ENCODE data around the gene TNFRSF14. TPM values are rescaled to one million over a fixed set of nuclear protein-coding genes. Genes with fewer than 3 reads are reported as not detected.

The TNFRSF14 gene
- polyA plus RNA-seq, 4 donors = 164 to 398 (median 326) TPM

DNA sequence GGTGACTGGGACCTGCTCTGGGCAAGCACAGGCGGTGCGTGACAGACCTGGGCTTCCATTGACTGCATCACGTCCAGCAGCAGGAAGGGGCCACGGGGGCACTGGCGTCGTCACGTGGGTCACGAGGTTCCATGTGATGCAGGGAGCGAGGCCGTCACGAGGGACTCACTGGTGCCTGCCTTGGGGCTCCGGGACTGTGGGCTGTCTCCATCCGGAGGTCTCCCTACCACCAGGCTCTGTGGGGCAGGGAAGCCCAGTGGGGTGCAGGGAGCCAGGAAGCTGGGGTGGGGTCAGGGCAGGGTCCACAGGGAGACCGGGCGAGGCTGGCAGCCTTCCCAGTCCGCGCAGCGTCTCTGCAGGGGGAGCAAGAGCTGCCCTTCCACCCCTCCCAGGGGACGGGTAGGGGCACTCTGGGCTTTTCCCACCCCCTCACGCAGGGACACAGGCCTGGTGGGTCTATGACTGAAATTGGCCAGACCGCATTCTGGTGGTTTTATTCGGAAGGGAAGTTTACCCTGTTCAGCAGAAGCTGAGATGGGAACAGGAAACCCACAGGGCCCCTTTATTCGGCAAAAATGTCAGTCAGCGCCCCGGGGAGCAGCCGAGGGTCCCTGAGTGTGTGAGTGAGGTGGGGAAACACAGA is 416 bp upstream of the TNFRSF14 start:
- Histone ChIP-seq H3K4me3 (ENCODE audit: low read depth in 1 of 3, low read length in 3 of 3) (peak overlapping the region; percentile 74 to 92 (median 90)), H3K27ac (ENCODE audit: low read depth in 1 of 3, low read length in 2 of 3) (peak overlapping the region; percentile 96 to 99 (median 98)), H3K4me1 (ENCODE audit: control insufficient read depth in 3 of 3, insufficient read depth in 2 of 3, low read depth in 1 of 3, low read length in 2 of 3) (peaks cover 0 to 53% (median 5%) of the 10 kb centered on the region in 3 donors), H3K36me3 (ENCODE audit: control insufficient read depth in 3 of 3, insufficient read depth in 2 of 3, low read depth in 1 of 3, low read length in 3 of 3) (peaks cover 0 to 68% (median 5%) of the 10 kb centered on the region in 3 donors), H3K27me3 (ENCODE audit: control insufficient read depth in 3 of 3, insufficient read depth in 3 of 3, low read length in 3 of 3) (no peaks in the 10 kb centered on the region), H3K9me3 (ENCODE audit: control insufficient read depth in 2 of 2, insufficient read depth in 1 of 2, low read depth in 1 of 2, low read length in 1 of 2) (no peaks in the 10 kb centered on the region)
- 0 to 3% (median 1%) methylated on average over 21 to 26 of the region's 26 CpGs for WGBS, 3 donors
- no peak for FAIRE-seq
- DNase-seq = peak; percentile 90 to 95

DNA sequence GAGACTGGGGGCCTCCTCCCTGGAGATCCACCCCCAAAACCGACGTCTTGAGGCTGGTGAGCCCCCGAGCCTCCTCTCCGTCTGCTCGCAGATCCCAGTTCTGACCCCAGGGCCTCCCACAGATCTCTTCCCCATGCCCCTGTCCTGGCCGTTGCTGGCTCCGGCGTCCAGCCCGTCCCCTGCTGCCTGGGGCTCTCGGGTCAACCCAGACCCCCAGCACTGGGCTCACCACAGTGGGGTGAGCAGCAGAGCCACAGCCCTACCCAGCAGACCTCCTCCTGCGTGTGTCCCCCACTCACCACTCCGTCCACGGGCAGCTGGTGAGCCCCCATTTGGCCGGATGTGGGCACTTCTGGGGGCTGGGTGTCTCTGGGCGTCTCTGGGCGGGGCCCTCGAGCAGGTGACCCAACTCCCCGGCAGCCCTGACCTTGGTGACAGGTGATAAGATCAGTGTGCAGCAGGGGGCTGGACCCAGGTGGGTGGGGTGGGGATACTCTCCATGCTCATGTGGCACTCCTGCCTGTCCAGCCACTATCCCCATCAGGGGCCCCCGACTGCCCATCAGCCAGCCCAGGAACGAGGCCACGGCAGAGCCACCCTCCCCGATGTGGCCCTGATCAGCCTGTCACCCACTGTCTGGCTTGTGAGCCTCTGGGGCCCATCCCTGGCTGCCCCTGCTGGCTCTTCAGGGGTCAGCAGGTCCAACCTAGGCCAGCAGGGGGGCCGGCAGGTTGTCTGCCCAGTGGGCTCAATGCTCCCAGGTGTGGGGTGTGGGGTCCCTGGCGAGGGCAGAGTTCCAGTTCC is 709 bp downstream of the TNFRSF14 start:
- Histone ChIP-seq H3K27me3 (ENCODE audit: control insufficient read depth in 3 of 3, insufficient read depth in 3 of 3, low read length in 3 of 3) (no peaks in the 10 kb centered on the region), H3K9me3 (ENCODE audit: control insufficient read depth in 2 of 2, insufficient read depth in 1 of 2, low read depth in 1 of 2, low read length in 1 of 2) (no peaks in the 10 kb centered on the region), H3K4me1 (ENCODE audit: control insufficient read depth in 3 of 3, insufficient read depth in 2 of 3, low read depth in 1 of 3, low read length in 2 of 3) (peaks cover 0 to 64% (median 5%) of the 10 kb centered on the region in 3 donors), H3K4me3 (ENCODE audit: low read depth in 1 of 3, low read length in 3 of 3) (peak overlapping the region; percentile 74 to 92 (median 90)), H3K36me3 (ENCODE audit: control insufficient read depth in 3 of 3, insufficient read depth in 2 of 3, low read depth in 1 of 3, low read length in 3 of 3) (peaks cover 0 to 72% (median 12%) of the 10 kb centered on the region in 3 donors), H3K27ac (ENCODE audit: low read depth in 1 of 3, low read length in 2 of 3) (peak overlapping the region; percentile 96 to 99 (median 98))
- 1 to 9% (median 5%) methylated on average over 23 to 24 of the region's 24 CpGs for WGBS, 3 donors
- DNase-seq = peak; percentile 87 to 93
- no peak for FAIRE-seq

DNA sequence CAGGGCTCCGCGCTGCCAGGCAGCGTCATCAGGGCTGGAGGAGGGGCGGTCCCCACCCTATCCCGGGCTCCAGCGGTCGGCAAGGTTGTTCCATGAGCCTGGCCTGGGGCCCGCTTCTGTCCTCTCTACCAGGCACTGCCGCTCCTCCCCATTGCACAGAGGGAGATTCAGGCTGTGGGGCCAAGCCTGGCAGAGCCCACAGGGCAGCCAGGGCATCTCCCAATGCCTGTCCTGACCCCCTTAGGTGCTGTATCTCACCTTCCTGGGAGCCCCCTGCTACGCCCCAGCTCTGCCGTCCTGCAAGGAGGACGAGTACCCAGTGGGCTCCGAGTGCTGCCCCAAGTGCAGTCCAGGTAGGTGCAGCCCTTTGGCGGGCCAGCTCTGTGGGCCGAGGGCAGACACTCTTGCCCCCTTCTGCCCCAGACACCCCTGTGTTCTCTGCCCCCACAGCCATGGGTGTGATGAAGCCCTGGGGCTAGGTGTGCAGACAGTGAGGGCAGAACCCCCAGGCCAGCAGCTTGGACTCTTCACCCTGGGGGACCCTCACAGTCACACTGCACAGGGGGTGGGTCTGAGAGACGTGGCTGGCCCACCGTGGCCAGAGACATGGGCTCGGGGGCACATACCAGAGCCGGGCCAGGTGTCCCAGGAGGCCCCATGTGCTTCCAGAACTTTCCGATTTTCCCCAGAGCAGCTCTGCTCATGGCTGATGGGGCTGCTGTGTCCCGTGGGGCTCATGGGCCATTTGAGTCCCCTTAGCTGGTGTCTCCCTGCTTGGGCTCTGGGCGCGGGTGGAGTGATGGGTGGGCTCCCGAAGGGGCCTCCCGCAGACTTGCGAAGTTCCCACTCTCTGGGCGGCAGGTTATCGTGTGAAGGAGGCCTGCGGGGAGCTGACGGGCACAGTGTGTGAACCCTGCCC is 1.6 kb downstream of the TNFRSF14 start:
- 51 to 74% (median 65%) methylated on average over 28 to 30 of the region's 30 CpGs for WGBS, 3 donors
- peaks cover 0 to 76% (median 12%) of the 10 kb centered on the region in 3 donors for H3K36me3 ChIP-seq (ENCODE audit: control insufficient read depth in 3 of 3, insufficient read depth in 2 of 3, low read depth in 1 of 3, low read length in 3 of 3)

DNA sequence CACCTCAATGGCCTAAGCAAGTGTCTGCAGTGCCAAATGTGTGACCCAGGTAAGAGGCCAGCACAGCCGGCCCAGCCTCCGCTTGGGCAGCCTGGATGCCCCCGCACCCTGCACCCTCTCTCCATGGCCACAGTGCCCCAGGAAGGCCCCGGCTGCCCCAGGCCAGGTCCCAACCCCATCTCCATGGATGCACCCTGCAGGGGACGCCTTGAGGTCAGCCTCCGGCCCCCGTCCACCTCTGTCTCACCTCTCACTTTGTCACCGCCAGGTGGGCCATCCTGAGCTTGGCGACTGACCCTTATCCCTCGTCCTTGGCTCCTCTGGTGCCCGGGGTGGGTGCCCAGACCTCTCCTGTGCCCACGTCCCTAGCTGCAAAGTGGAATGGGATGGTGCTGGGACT is 2.2 kb downstream of the TNFRSF14 start:
- DNase-seq (no peak), FAIRE-seq (no peak)
- H3K4me3 ChIP-seq (ENCODE audit: low read depth in 1 of 3, low read length in 3 of 3) = peak overlapping the region in 2 of 3 donors; percentile 90 to 92
- peaks cover 0 to 80% (median 5%) of the 10 kb centered on the region in 3 donors for H3K4me1 ChIP-seq (ENCODE audit: control insufficient read depth in 3 of 3, insufficient read depth in 2 of 3, low read depth in 1 of 3, low read length in 2 of 3)
- peaks cover 5 to 83% (median 15%) of the 10 kb centered on the region in 3 donors for H3K36me3 ChIP-seq (ENCODE audit: control insufficient read depth in 3 of 3, insufficient read depth in 2 of 3, low read depth in 1 of 3, low read length in 3 of 3)
- H3K27ac ChIP-seq (ENCODE audit: low read depth in 1 of 3, low read length in 2 of 3) = peak overlapping the region in 1 of 3 donors; percentile 99
- 94% methylated on average over 11 to 12 of the region's 12 CpGs for WGBS, 3 donors
- H3K9me3 ChIP-seq (ENCODE audit: control insufficient read depth in 2 of 2, insufficient read depth in 1 of 2, low read depth in 1 of 2, low read length in 1 of 2) = no peaks in the 10 kb centered on the region
- H3K27me3 ChIP-seq (ENCODE audit: control insufficient read depth in 3 of 3, insufficient read depth in 3 of 3, low read length in 3 of 3) = no peaks in the 10 kb centered on the region

More for the DNA sequence above, 1.6 kb downstream of the TNFRSF14 start:
- H3K9me3 ChIP-seq (ENCODE audit: control insufficient read depth in 2 of 2, insufficient read depth in 1 of 2, low read depth in 1 of 2, low read length in 1 of 2) = no peaks in the 10 kb centered on the region
- H3K27me3 ChIP-seq (ENCODE audit: control insufficient read depth in 3 of 3, insufficient read depth in 3 of 3, low read length in 3 of 3) = no peaks in the 10 kb centered on the region
- H3K4me1 ChIP-seq (ENCODE audit: control insufficient read depth in 3 of 3, insufficient read depth in 2 of 3, low read depth in 1 of 3, low read length in 2 of 3) = peaks cover 0 to 73% (median 5%) of the 10 kb centered on the region in 3 donors
- FAIRE-seq = no peak
- H3K4me3 ChIP-seq (ENCODE audit: low read depth in 1 of 3, low read length in 3 of 3) = peak overlapping the region; percentile 74 to 92 (median 90)
- peak overlapping the region; percentile 96 to 99 (median 98) for H3K27ac ChIP-seq (ENCODE audit: low read depth in 1 of 3, low read length in 2 of 3)
- peak in 1 of 2 donors; percentile 87 for DNase-seq

DNA sequence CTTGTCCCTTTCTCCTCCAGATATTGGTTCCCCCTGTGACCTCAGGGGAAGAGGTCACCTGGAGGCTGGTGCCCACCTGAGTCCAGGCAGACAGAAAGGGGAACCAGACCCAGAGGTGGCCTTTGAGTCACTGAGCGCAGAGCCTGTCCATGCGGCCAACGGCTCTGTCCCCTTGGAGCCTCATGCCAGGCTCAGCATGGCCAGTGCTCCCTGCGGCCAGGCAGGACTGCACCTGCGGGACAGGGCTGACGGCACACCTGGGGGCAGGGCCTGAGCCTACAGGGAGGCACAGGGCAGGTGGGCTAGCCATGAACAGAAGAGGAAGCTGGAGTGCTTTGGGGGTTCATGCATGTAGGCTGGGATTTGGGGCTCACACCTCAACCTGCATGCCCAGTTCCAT is 2.7 kb downstream of the TNFRSF14 start:
- Histone ChIP-seq H3K36me3 (ENCODE audit: control insufficient read depth in 3 of 3, insufficient read depth in 2 of 3, low read depth in 1 of 3, low read length in 3 of 3) (peaks cover 8 to 84% (median 16%) of the 10 kb centered on the region in 3 donors), H3K4me3 (ENCODE audit: low read depth in 1 of 3, low read length in 3 of 3) (peak overlapping the region in 1 of 3 donors; percentile 92), H3K27ac (ENCODE audit: low read depth in 1 of 3, low read length in 2 of 3) (peak overlapping the region in 1 of 3 donors; percentile 99), H3K27me3 (ENCODE audit: control insufficient read depth in 3 of 3, insufficient read depth in 3 of 3, low read length in 3 of 3) (no peaks in the 10 kb centered on the region), H3K4me1 (ENCODE audit: control insufficient read depth in 3 of 3, insufficient read depth in 2 of 3, low read depth in 1 of 3, low read length in 2 of 3) (peaks cover 0 to 83% (median 5%) of the 10 kb centered on the region in 3 donors), H3K9me3 (ENCODE audit: control insufficient read depth in 2 of 2, insufficient read depth in 1 of 2, low read depth in 1 of 2, low read length in 1 of 2) (no peaks in the 10 kb centered on the region)
- DNase-seq (no peak), FAIRE-seq (no peak)
- 92 to 98% (median 92%) methylated on average over 6 of the region's 6 CpGs for WGBS, 3 donors

DNA sequence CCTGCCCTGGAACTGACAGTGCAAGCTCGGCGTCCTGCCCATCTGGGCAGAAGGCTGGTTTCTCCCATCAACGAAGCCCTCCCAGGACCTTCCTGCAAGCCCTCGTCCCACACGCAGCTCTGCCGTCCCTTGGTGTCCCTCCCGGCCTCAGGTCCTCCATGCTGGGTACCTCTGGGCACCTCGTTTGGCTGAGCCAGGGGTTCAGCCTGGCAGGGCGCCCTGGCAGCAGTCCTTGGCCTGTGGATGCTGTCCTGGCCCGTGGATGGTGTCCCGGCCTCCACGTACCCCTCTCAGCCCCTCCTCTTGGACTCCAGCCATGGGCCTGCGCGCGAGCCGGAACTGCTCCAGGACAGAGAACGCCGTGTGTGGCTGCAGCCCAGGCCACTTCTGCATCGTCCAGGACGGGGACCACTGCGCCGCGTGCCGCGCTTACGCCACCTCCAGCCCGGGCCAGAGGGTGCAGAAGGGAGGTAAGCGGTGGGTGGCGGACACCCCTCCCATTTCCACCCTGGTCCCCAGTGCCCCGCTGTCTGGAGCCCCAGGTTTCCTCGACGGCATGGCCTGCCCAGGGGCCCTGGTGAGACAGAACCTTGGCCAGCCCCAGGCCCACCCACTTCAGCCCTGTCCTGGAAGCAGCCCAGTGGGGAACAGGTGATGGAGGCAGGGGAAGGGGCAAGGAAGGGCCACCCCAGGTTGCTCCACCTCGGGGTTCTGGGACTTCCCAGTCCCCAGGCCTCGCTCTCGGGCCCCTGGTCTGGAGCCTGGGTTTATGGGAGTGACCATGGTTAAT is 3.5 kb downstream of the TNFRSF14 start:
- Histone ChIP-seq H3K36me3 (ENCODE audit: control insufficient read depth in 3 of 3, insufficient read depth in 2 of 3, low read depth in 1 of 3, low read length in 3 of 3) (peaks cover 8 to 84% (median 16%) of the 10 kb centered on the region in 3 donors), H3K4me1 (ENCODE audit: control insufficient read depth in 3 of 3, insufficient read depth in 2 of 3, low read depth in 1 of 3, low read length in 2 of 3) (peaks cover 0 to 83% (median 5%) of the 10 kb centered on the region in 3 donors), H3K27ac (ENCODE audit: low read depth in 1 of 3, low read length in 2 of 3) (peak overlapping the region in 1 of 3 donors; percentile 92), H3K27me3 (ENCODE audit: control insufficient read depth in 3 of 3, insufficient read depth in 3 of 3, low read length in 3 of 3) (no peaks in the 10 kb centered on the region), H3K9me3 (ENCODE audit: control insufficient read depth in 2 of 2, insufficient read depth in 1 of 2, low read depth in 1 of 2, low read length in 1 of 2) (no peaks in the 10 kb centered on the region), H3K4me3 (ENCODE audit: low read depth in 1 of 3, low read length in 3 of 3) (peak overlapping the region in 1 of 3 donors; percentile 92)
- no peak for FAIRE-seq
- whole genome bisulfite sequencing, 3 donors = 84 to 86% (median 84%) methylated on average over 34 to 35 of the region's 35 CpGs
- DNase-seq = no peak

DNA sequence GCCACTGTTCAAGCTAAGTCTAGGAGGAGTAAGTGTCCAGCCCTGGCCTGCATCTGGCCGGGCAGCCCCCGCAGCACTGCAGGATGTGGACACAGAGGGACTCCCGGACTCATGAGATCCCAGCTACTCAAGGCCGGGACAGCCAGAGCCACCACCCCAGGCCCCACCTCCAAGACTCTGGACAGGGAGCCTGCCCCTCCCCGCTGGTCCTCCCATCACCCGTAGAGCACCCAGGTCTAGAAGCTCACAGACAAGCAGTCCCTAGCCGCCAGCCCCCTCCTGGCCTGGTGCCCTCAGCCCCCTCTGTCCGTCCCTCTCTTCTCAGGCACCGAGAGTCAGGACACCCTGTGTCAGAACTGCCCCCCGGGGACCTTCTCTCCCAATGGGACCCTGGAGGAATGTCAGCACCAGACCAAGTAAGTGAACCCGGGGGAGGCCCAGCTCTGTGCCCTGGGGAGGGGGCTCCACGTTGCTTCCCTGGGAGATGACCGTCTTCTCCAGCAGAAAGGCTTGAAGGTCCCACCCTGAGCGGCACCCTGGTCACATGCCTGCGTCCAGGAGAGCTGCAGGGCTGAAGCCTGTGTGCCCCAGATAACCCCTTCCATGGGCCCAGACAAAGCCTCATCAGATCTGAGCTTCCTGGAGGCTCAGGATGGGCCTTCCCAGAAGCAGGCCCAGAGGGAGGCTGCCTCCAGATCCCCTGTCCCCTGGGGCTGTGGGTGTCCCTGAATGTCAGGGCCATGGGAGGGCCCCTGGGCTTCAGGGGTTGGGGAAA is 4.3 kb downstream of the TNFRSF14 start:
- H3K36me3 ChIP-seq (ENCODE audit: control insufficient read depth in 3 of 3, insufficient read depth in 2 of 3, low read depth in 1 of 3, low read length in 3 of 3) = peaks cover 8 to 78% (median 16%) of the 10 kb centered on the region in 3 donors
- DNase-seq = no peak
- H3K9me3 ChIP-seq (ENCODE audit: control insufficient read depth in 2 of 2, insufficient read depth in 1 of 2, low read depth in 1 of 2, low read length in 1 of 2) = no peaks in the 10 kb centered on the region

More for the DNA sequence above, 4.3 kb downstream of the TNFRSF14 start:
- H3K27me3 ChIP-seq (ENCODE audit: control insufficient read depth in 3 of 3, insufficient read depth in 3 of 3, low read length in 3 of 3) = no peaks in the 10 kb centered on the region
- peak overlapping the region in 1 of 3 donors; percentile 16 for H3K4me3 ChIP-seq (ENCODE audit: low read depth in 1 of 3, low read length in 3 of 3)
- H3K27ac ChIP-seq (ENCODE audit: low read depth in 1 of 3, low read length in 2 of 3) = peak overlapping the region in 1 of 3 donors; percentile 92
- 85 to 92% (median 87%) methylated on average over 13 to 15 of the region's 15 CpGs for WGBS, 3 donors
- H3K4me1 ChIP-seq (ENCODE audit: control insufficient read depth in 3 of 3, insufficient read depth in 2 of 3, low read depth in 1 of 3, low read length in 2 of 3) = peaks cover 0 to 83% (median 5%) of the 10 kb centered on the region in 3 donors
- FAIRE-seq = no peak
